ENCODE measurements around the gene IFT25. TPM values are rescaled to one million over a fixed set of nuclear protein-coding genes. Genes with fewer than 3 reads are reported as not detected.
A peak's percentile ranks its signal among the peaks of the same experiment; 100 is the strongest.

IFT25 gene
- total and polyA plus RNA-seq, 2 of the 13 experiments (the other 11 are each of a cell fraction or from before 2014, with no cell fraction given) = 19.7 to 48.0 TPM

- TF ChIP-seq ISL2 (CRISPR knock-in tag; IDR thresholded peaks at IDR 0.05) (peak; percentile 17; the same call in 1 of the 2 replicates), BHLHE40 (IDR thresholded peaks at IDR 0.05; ENCODE audit: low read length) (no peak), KLF6 (CRISPR knock-in tag; IDR thresholded peaks at IDR 0.05) (no peak), HIC2 (CRISPR knock-in tag; IDR thresholded peaks at IDR 0.05; ENCODE audit: low read depth) (0 out of 2 replicates have a peak, but pooled peaks have one; percentile 2), ZNF383 (CRISPR knock-in tag; IDR thresholded peaks at IDR 0.05; ENCODE audit: borderline replicate concordance) (no peak), TEAD3 (CRISPR knock-in tag; optimal IDR thresholded peaks at IDR 0.05; ENCODE audit: borderline replicate concordance) (peak; percentile 51), ZMAT3 (CRISPR knock-in tag; conservative IDR thresholded peaks at IDR 0.05) (0 out of 2 replicates have a peak, but pooled peaks have one; percentile 40), ATF2 (CRISPR knock-in tag; IDR thresholded peaks at IDR 0.05) (0 out of 2 replicates have a peak, but pooled peaks have one; percentile 18), ZNF326 (CRISPR knock-in tag; IDR thresholded peaks at IDR 0.05; ENCODE audit: borderline replicate concordance) (no peak), ZNF557 (CRISPR knock-in tag; IDR thresholded peaks at IDR 0.05) (no peak), NR1H2 (CRISPR knock-in tag; IDR thresholded peaks at IDR 0.05; ENCODE audit: borderline replicate concordance, low read depth) (no peak), ZNF879 (CRISPR knock-in tag; IDR thresholded peaks at IDR 0.05) (no peak), HOXA3 (CRISPR knock-in tag; IDR thresholded peaks at IDR 0.05) (peak; percentile 57), MYC (CRISPR knock-in tag; IDR thresholded peaks at IDR 0.05; ENCODE audit: borderline replicate concordance) (peak; percentile 37; the same call in 1 of the 2 replicates), MAFF (IDR thresholded peaks at IDR 0.05; ENCODE audit: low read depth, low read length) (no peak), FOXC1 (CRISPR knock-in tag; IDR thresholded peaks at IDR 0.05; ENCODE audit: borderline replicate concordance) (no peak), SP1 (IDR thresholded peaks at IDR 0.05) (no peak), SP1 (CRISPR knock-in tag; IDR thresholded peaks at IDR 0.05) (no peak), NKX3-1 (CRISPR knock-in tag; IDR thresholded peaks at IDR 0.05) (0 out of 2 replicates have a peak, but pooled peaks have one; percentile 27)
- TF ChIP-seq, protein P1, sequence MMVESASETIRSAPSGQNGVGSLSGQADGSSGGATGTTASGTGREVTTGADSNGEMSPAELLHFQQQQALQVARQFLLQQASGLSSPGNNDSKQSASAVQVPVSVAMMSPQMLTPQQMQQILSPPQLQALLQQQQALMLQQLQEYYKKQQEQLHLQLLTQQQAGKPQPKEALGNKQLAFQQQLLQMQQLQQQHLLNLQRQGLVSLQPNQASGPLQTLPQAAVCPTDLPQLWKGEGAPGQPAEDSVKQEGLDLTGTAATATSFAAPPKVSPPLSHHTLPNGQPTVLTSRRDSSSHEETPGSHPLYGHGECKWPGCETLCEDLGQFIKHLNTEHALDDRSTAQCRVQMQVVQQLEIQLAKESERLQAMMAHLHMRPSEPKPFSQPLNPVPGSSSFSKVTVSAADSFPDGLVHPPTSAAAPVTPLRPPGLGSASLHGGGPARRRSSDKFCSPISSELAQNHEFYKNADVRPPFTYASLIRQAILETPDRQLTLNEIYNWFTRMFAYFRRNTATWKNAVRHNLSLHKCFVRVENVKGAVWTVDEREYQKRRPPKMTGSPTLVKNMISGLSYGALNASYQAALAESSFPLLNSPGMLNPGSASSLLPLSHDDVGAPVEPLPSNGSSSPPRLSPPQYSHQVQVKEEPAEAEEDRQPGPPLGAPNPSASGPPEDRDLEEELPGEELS (CRISPR knock-in tag; IDR thresholded peaks at IDR 0.05) = no peak
- TF ChIP-seq, protein P2, sequence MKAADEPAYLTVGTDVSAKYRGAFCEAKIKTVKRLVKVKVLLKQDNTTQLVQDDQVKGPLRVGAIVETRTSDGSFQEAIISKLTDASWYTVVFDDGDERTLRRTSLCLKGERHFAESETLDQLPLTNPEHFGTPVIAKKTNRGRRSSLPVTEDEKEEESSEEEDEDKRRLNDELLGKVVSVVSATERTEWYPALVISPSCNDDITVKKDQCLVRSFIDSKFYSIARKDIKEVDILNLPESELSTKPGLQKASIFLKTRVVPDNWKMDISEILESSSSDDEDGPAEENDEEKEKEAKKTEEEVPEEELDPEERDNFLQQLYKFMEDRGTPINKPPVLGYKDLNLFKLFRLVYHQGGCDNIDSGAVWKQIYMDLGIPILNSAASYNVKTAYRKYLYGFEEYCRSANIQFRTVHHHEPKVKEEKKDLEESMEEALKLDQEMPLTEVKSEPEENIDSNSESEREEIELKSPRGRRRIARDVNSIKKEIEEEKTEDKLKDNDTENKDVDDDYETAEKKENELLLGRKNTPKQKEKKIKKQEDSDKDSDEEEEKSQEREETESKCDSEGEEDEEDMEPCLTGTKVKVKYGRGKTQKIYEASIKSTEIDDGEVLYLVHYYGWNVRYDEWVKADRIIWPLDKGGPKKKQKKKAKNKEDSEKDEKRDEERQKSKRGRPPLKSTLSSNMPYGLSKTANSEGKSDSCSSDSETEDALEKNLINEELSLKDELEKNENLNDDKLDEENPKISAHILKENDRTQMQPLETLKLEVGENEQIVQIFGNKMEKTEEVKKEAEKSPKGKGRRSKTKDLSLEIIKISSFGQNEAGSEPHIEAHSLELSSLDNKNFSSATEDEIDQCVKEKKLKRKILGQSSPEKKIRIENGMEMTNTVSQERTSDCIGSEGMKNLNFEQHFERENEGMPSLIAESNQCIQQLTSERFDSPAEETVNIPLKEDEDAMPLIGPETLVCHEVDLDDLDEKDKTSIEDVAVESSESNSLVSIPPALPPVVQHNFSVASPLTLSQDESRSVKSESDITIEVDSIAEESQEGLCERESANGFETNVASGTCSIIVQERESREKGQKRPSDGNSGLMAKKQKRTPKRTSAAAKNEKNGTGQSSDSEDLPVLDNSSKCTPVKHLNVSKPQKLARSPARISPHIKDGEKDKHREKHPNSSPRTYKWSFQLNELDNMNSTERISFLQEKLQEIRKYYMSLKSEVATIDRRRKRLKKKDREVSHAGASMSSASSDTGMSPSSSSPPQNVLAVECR (CRISPR knock-in tag; IDR thresholded peaks at IDR 0.05; ENCODE audit: borderline replicate concordance) = peak; percentile 18; the same call in 1 of the 2 replicates
Measured at GRCh38 chr1:53893999-53894636, 51.4 kb downstream of the IFT25 start, which contains the start of gene DIO1 (continued).

All from HepG2 (cell line).